Activated CD4-positive, alpha-beta memory T cell treated with anti-CD3 and anti-CD28 coated beads, Interleukin-2, amount 10 ng/mL, durations not matched to agents 7 days and 5 days (primary cell): ENCODE measurements around the gene ANKFY1. TPM values are rescaled to one million over a fixed set of nuclear protein-coding genes. Genes with fewer than 3 reads are reported as not detected.

Source experiments
- CTCF ChIA-PET: fragments of 350-600 bp; sonication (Branson Sonifier 250); formaldehyde crosslinking; loops from one replicate; lab custom pipeline; 2021; ENCODE audit warnings: antibody characterized with exemption, inconsistent platforms; lab: Charles Lee
- POLR2A ChIA-PET: fragments of 350-600 bp; sonication (Branson Sonifier 250); formaldehyde crosslinking; loops from one replicate; lab custom pipeline; 2021; ENCODE audit warnings: antibody characterized with exemption; lab: Charles Lee
- DNase-seq: peaks from one replicate; pipeline ENCODE4 v3.0.0-alpha.2; 2020
- H3K27ac Mint-ChIP-seq: one replicate; pipeline ENCODE4 v1.8.0; 2021; ENCODE audit warnings: mild to moderate bottlenecking, mixed read lengths
- H3K27me3 Mint-ChIP-seq: one replicate; pipeline ENCODE4 v1.8.0; 2021; ENCODE audit warnings: mixed read lengths
- H3K36me3 Mint-ChIP-seq: one replicate; pipeline ENCODE4 v1.8.0; 2021; ENCODE audit warnings: low read depth, mixed read lengths
- H3K4me1 Mint-ChIP-seq: one replicate; pipeline ENCODE4 v1.8.0; 2021; ENCODE audit warnings: mixed read lengths
- H3K4me3 Mint-ChIP-seq: one replicate; pipeline ENCODE4 v1.8.0; 2021; ENCODE audit warnings: mild to moderate bottlenecking, mixed read lengths
- H3K9me3 Mint-ChIP-seq: one replicate; pipeline ENCODE4 v1.8.0; 2021; ENCODE audit warnings: mixed read lengths
- total RNA-seq, 2 experiments: library from RNA; stranded (reverse); gene quantifications; one replicate each; pipeline ENCODE4 v1.2.3, GENCODE V29; 2021

ANKFY1 gene
- 10 to 100 TPM; 70.7 to 71.6 TPM for total RNA-seq

DNA sequence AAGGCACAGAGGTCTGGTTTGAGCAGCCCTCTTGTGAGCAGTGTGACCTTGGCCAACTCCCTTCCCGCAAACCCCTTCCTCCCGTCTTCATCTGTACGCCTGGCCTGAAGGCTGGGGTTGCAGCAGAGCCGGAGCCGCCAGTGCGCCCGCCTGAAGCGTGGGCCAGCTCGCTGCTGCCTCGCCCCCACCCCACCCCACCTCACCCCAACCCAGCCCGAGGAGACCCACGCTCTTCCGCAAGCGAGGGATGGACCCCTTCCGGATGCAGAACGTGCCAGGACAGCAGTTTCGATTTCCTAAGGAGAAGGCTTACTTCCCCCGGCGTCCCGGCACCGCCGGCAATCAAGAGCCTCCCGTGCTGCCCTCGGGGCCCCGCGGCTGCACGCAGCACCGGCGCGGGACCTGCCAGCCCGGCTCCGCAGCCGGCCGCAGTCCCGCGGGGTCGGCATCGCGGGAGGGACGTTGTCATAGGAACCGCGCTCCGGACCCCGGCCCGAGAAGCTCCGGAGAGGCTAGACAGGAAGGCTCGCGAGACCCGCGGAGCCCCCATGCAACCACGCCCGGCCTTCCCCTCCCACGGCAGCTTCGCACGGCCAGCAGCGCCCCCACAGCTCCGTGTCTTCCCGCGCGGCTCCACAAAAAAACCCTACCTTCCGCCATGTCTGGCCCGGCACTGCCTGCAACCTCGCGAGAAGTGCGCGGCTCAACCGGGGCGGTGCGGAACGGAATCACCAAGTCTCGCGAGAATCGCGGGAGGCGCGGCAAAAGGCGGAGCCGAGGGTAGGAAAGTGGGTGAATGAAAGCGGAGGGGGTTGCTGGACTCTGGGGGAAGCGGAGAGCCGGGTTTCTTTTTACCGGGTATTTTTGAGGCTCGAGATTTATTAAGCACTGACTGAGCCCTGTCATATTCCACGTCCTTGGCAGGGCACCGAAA, at the start of gene ANKFY1:
TSS of gene ANKFY1 (minus strand) at position 698 of the 934 bp plus-strand sequence. CDS start at position 660, 38 bp downstream.
- H3K9me3 Mint-ChIP-seq, result peaks cover 8% of the 10 kb centered on the region
- H3K27ac Mint-ChIP-seq, result peak within 1 kb of the TSS; percentile 81
- DNase-seq, result peak; percentile 98
- no peaks in the 10 kb centered on the region for H3K27me3 Mint-ChIP-seq
- peak within 1 kb of the TSS; percentile 91 for H3K4me3 Mint-ChIP-seq
- peaks cover 46% of the 10 kb centered on the region for H3K36me3 Mint-ChIP-seq
- H3K4me1 Mint-ChIP-seq, result peaks cover 37% of the 10 kb centered on the region
- CTCF ChIA-PET, result interaction anchor here (0.6 to 1.3 kb wide), 4 partner anchors 12 to 293 kb away, joined by 3 to 4 read pairs (median 3); no protein-coding TSS in a partner anchor
- POLR2A ChIA-PET, result interaction anchor here (0.7 to 1.4 kb wide), 11 partner anchors 9 to 120 kb away, joined by 3 to 7 read pairs (median 4); partner anchors contain the start of genes CYB5D2 and ZZEF1

DNA sequence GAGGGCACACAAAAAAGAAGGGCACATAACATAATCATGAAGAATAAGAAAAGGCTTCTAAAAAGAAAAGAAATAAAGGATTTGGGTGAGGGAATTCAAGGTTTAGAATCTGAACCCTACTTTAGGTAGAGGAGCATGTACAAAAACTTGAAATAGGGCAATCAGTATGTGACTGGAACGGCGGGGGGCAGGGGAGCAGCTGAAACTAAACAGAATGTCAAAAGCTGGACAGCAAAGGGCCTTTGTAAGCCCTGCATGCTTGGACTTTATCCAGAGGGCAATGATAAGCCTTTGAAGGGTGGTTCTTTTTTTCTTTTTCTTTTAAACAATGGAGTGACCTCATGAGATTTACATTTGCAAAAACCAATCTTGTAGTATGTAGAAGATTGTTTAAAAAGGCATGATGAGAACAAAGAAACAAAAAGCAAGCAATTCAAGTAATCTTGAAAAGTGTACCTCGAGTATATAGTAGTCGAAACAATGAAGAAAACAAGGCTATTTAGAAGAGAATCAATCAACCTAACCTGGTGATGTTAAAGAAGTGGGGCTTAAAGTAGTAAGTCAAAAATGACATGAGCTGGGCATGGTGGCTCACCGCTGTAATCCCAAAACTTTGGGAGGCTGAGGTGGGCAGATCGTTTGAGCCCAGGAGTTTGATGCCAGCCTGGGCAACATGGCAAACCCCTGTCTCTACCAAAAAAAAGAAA, 46.7 kb upstream of the ANKFY1 start:
- Mint-ChIP-seq H3K36me3 (peaks cover 11% of the 10 kb centered on the region), H3K27me3 (no peaks in the 10 kb centered on the region), H3K4me3 (no peak overlapping the region), H3K4me1 (peaks cover 46% of the 10 kb centered on the region), H3K9me3 (no peaks in the 10 kb centered on the region), H3K27ac (no peak overlapping the region)
- ChIA-PET POLR2A (no interaction called here), CTCF (interaction anchor here (1.6 kb wide), 1 partner anchor 110 kb away, joined by 6 read pairs; no protein-coding TSS in a partner anchor)
- DNase-seq, result no peak

GRCh38 chr17:4309897-4310296, 46.1 kb upstream of the ANKFY1 start:
- Mint-ChIP-seq H3K9me3 (no peaks in the 10 kb centered on the region), H3K27ac (no peak overlapping the region), H3K36me3 (peaks cover 13% of the 10 kb centered on the region), H3K27me3 (no peaks in the 10 kb centered on the region), H3K4me1 (peaks cover 45% of the 10 kb centered on the region), H3K4me3 (no peak overlapping the region)
- no peak for DNase-seq
- POLR2A ChIA-PET, result no interaction called here
- CTCF ChIA-PET, result no interaction called here

GRCh38 chr17:4307179-4307930, 43.6 kb upstream of the ANKFY1 start:
- Mint-ChIP-seq H3K27ac (no peak overlapping the region), H3K4me3 (no peak overlapping the region), H3K9me3 (no peaks in the 10 kb centered on the region), H3K4me1 (peaks cover 25% of the 10 kb centered on the region), H3K36me3 (peaks cover 18% of the 10 kb centered on the region), H3K27me3 (no peaks in the 10 kb centered on the region)
- no peak for DNase-seq
- ChIA-PET CTCF (no interaction called here), POLR2A (interaction anchor here (0.6 to 1.4 kb wide), 2 partner anchors 9 to 47 kb away, joined by 3 read pairs; no protein-coding TSS in a partner anchor)

- Mint-ChIP-seq H3K27me3 (no peaks in the 10 kb centered on the region), H3K36me3 (peaks cover 22% of the 10 kb centered on the region), H3K9me3 (no peaks in the 10 kb centered on the region), H3K4me3 (no peak overlapping the region), H3K4me1 (peaks cover 24% of the 10 kb centered on the region), H3K27ac (no peak overlapping the region)
- ChIA-PET POLR2A (interaction anchor here (1.4 kb wide), 1 partner anchor 61 kb away, joined by 3 read pairs; no protein-coding TSS in a partner anchor), CTCF (interaction anchor here (0.7 to 2.9 kb wide), 6 partner anchors 10 to 119 kb away, joined by 4 to 15 read pairs (median 6); no protein-coding TSS in a partner anchor)
- DNase-seq, result no peak
These were observed 41.4 kb upstream of the ANKFY1 start for GRCh38 chr17:4305224-4305623.

DNA sequence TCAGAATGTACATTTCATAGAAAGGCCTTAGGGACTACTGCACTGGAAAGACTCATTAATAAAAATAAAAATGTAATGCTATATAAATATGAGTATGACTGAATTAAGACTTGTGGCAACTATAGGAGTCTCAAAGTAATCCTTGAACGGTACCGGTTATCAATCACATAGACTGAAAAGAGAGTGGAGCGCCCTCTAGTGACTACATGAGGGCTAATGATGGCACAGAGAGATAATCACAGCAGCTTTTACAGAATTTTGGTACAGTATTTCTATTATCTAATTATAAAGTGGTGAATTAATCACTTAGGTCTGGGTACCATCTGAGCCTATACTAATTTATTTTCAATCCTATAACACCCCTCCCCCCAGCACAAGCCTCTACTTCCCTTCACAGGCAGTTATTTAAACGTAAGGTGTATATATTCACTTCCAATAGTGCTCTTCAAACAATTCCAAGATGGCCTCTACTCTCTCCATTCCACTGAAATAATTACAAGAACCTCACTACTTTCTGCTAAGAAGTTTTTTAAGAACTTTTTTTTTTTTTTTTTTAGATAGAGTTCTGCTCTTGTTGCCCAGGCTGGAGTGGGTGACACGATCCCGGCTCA, 40.7 kb upstream of the ANKFY1 start:
- Mint-ChIP-seq H3K9me3 (no peaks in the 10 kb centered on the region), H3K36me3 (peaks cover 22% of the 10 kb centered on the region), H3K27me3 (no peaks in the 10 kb centered on the region), H3K4me3 (no peak overlapping the region), H3K4me1 (peaks cover 17% of the 10 kb centered on the region), H3K27ac (no peak overlapping the region)
- ChIA-PET POLR2A (interaction anchor here (1.0 to 1.4 kb wide), 2 partner anchors 61 to 107 kb away, joined by 3 read pairs; no protein-coding TSS in a partner anchor), CTCF (interaction anchor here (0.7 to 2.9 kb wide), 10 partner anchors 10 to 119 kb away, joined by 3 to 15 read pairs (median 6); no protein-coding TSS in a partner anchor)
- peak; percentile 52 for DNase-seq

- ChIA-PET CTCF (no interaction called here), POLR2A (no interaction called here)
- Mint-ChIP-seq H3K36me3 (peaks cover 20% of the 10 kb centered on the region), H3K9me3 (no peaks in the 10 kb centered on the region), H3K4me1 (no peaks in the 10 kb centered on the region), H3K27ac (no peak overlapping the region), H3K27me3 (no peaks in the 10 kb centered on the region), H3K4me3 (no peak overlapping the region)
- no peak for DNase-seq
These were observed 37.3 kb upstream of the ANKFY1 start for GRCh38 chr17:4301066-4301465.

DNA sequence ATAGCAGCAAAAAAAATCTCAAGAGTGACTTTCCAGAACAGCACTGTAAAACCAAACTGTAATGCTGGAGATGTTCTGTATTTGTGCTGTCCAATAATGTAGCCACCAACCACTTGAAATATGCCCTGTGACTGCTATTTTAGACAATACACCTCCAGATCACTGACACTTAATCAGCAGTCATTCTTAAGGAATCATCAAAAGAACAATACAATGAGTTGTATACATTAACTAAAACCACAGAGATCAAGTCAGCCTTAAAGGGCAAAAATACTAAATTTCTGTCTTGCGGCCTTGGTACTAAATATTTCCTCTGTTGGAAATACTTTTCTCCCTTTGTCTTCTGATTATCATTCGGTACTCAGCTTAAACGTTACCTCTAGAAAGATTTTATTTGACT, 33.6 kb upstream of the ANKFY1 start:
- Mint-ChIP-seq H3K4me3 (no peak overlapping the region), H3K9me3 (no peaks in the 10 kb centered on the region), H3K36me3 (peaks cover 19% of the 10 kb centered on the region), H3K27me3 (no peaks in the 10 kb centered on the region), H3K4me1 (no peaks in the 10 kb centered on the region), H3K27ac (no peak overlapping the region)
- CTCF ChIA-PET, result interaction anchor here (1.2 to 2.0 kb wide), 2 partner anchors 34 to 97 kb away, joined by 4 to 6 read pairs; partner anchors contain the start of gene ANKFY1
- no peak for DNase-seq
- POLR2A ChIA-PET, result interaction anchor here (1.2 to 1.3 kb wide), 2 partner anchors 10 to 69 kb away, joined by 3 read pairs; no protein-coding TSS in a partner anchor

GRCh38 chr17:4295686-4296085, 31.9 kb upstream of the ANKFY1 start:
- POLR2A ChIA-PET, result no interaction called here
- H3K4me3 Mint-ChIP-seq, result no peak overlapping the region
- peaks cover 18% of the 10 kb centered on the region for H3K36me3 Mint-ChIP-seq

GRCh38 chr17:4293572-4293971, 29.8 kb upstream of the ANKFY1 start:
- POLR2A ChIA-PET, result no interaction called here
- Mint-ChIP-seq H3K9me3 (no peaks in the 10 kb centered on the region), H3K36me3 (peaks cover 17% of the 10 kb centered on the region), H3K4me3 (no peak overlapping the region), H3K27me3 (no peaks in the 10 kb centered on the region), H3K27ac (no peak overlapping the region), H3K4me1 (no peaks in the 10 kb centered on the region)
- DNase-seq, result no peak
- CTCF ChIA-PET, result interaction anchor here (1.5 to 2.7 kb wide), 2 partner anchors 11 to 78 kb away, joined by 3 to 13 read pairs; no protein-coding TSS in a partner anchor

More at GRCh38 chr17:4295686-4296085, 31.9 kb upstream of the ANKFY1 start:
- CTCF ChIA-PET, result interaction anchor here (0.9 to 2.7 kb wide), 2 partner anchors 9 to 80 kb away, joined by 4 to 13 read pairs; no protein-coding TSS in a partner anchor
- no peak for DNase-seq
- H3K4me1 Mint-ChIP-seq, result no peaks in the 10 kb centered on the region
- H3K27ac Mint-ChIP-seq, result no peak overlapping the region
- H3K9me3 Mint-ChIP-seq, result no peaks in the 10 kb centered on the region
- no peaks in the 10 kb centered on the region for H3K27me3 Mint-ChIP-seq

GRCh38 chr17:4287710-4288109, 23.9 kb upstream of the ANKFY1 start:
- CTCF ChIA-PET, result interaction anchor here (1.0 kb wide), 1 partner anchor 133 kb away, joined by 3 read pairs; no protein-coding TSS in a partner anchor
- Mint-ChIP-seq H3K27ac (no peak overlapping the region), H3K4me3 (no peak overlapping the region), H3K27me3 (no peaks in the 10 kb centered on the region), H3K4me1 (no peaks in the 10 kb centered on the region), H3K9me3 (no peaks in the 10 kb centered on the region), H3K36me3 (peaks cover 31% of the 10 kb centered on the region)
- POLR2A ChIA-PET, result no interaction called here
- DNase-seq, result no peak
